Transverse colon (tissue), 3 donors: ENCODE measurements around the gene SMYD3.

Experiments used
- EP300 ChIP-seq: sonication (generic); formaldehyde crosslinking; IDR thresholded peaks from one replicate; pipeline ENCODE4 v1.6.1; 2017; ENCODE audit warnings: antibody characterized with exemption, low read depth
- POLR2A ChIP-seq: fragments of 450-650 bp; IDR thresholded peaks from one replicate; pipeline ENCODE4 v1.6.1; 2016; ENCODE audit warnings: antibody characterized with exemption, mild to moderate bottlenecking, moderate library complexity
- POLR2AphosphoS5 ChIP-seq, 3 donors: sonication (generic); formaldehyde crosslinking; IDR thresholded peaks; one replicate each; pipeline ENCODE4 v1.6.1; 2016; ENCODE audit warnings: antibody characterized with exemption in 3 of 3

GRCh38 chr1:246333855-246334254 is 173.2 kb downstream of the SMYD3 start:
- no peak for TF ChIP-seq EP300
- no peak for TF ChIP-seq POLR2AphosphoS5 (IDR thresholded peaks at IDR 0.05)
- TF ChIP-seq POLR2A = no peak
